ENCODE measurements around the gene MBNL2.

The MBNL2 gene

GRCh38 chr13:97231118-97231828, 9.1 kb downstream of the MBNL2 start:
- in situ Hi-C loops (cut with HindIII; ENCODE audit: low sequenced_read_pairs), result no loop called here

GRCh38 chr13:97231829-97232196, 9.7 kb downstream of the MBNL2 start:
- in situ Hi-C loops (cut with HindIII; ENCODE audit: low sequenced_read_pairs), result no loop called here

- in situ Hi-C loops (cut with HindIII; ENCODE audit: low sequenced_read_pairs), result no loop called here
These were observed 11.4 kb downstream of the MBNL2 start for GRCh38 chr13:97233499-97233898.

GRCh38 chr13:97234236-97234635, 12.1 kb downstream of the MBNL2 start:
- in situ Hi-C loops (cut with HindIII; ENCODE audit: low sequenced_read_pairs), result no loop called here

- in situ Hi-C loops (cut with HindIII; ENCODE audit: low sequenced_read_pairs), result loop anchor here (5.0 kb wide), 2 partner anchors 38 to 63 kb away; no protein-coding TSS in a partner anchor
These were observed 12.6 kb downstream of the MBNL2 start for GRCh38 chr13:97234742-97235141.

GRCh38 chr13:97235549-97236231, 13.6 kb downstream of the MBNL2 start:
- in situ Hi-C loops (cut with HindIII; ENCODE audit: low sequenced_read_pairs), result loop anchor here (5.0 kb wide), 2 partner anchors 37 to 62 kb away; no protein-coding TSS in a partner anchor

- in situ Hi-C loops (cut with HindIII; ENCODE audit: low sequenced_read_pairs), result loop anchor here (5.0 kb wide), 2 partner anchors 35 to 60 kb away; no protein-coding TSS in a partner anchor
These were observed 15.3 kb downstream of the MBNL2 start for GRCh38 chr13:97237388-97237787.

GRCh38 chr13:97238432-97238831, 16.3 kb downstream of the MBNL2 start:
- in situ Hi-C loops (cut with HindIII; ENCODE audit: low sequenced_read_pairs), result loop anchor here (5.0 kb wide), 2 partner anchors 34 to 59 kb away; no protein-coding TSS in a partner anchor

- in situ Hi-C loops (cut with HindIII; ENCODE audit: low sequenced_read_pairs), result loop anchor here (5.0 kb wide), 2 partner anchors 33 to 58 kb away; no protein-coding TSS in a partner anchor
These were observed 16.8 kb downstream of the MBNL2 start for GRCh38 chr13:97238883-97239282.

- in situ Hi-C loops (cut with HindIII; ENCODE audit: low sequenced_read_pairs), result loop anchor here (5.0 kb wide), 2 partner anchors 33 to 58 kb away; no protein-coding TSS in a partner anchor
These were observed 17.2 kb downstream of the MBNL2 start for GRCh38 chr13:97239306-97239705.

- in situ Hi-C loops (cut with HindIII; ENCODE audit: low sequenced_read_pairs), result loop anchor here (5.0 kb wide), 2 partner anchors 32 to 57 kb away; no protein-coding TSS in a partner anchor
These were observed 18.0 kb downstream of the MBNL2 start for GRCh38 chr13:97239943-97240787.

- in situ Hi-C loops (cut with HindIII; ENCODE audit: low sequenced_read_pairs), result no loop called here
These were observed 18.9 kb downstream of the MBNL2 start for GRCh38 chr13:97240788-97241734.

- in situ Hi-C loops (cut with HindIII; ENCODE audit: low sequenced_read_pairs), result no loop called here
These were observed 19.6 kb downstream of the MBNL2 start for GRCh38 chr13:97241761-97242160.

GRCh38 chr13:97242755-97243497, 20.8 kb downstream of the MBNL2 start:
- in situ Hi-C loops (cut with HindIII; ENCODE audit: low sequenced_read_pairs), result no loop called here

GRCh38 chr13:97243915-97244781, 22.0 kb downstream of the MBNL2 start:
- in situ Hi-C loops (cut with HindIII; ENCODE audit: low sequenced_read_pairs), result no loop called here

GRCh38 chr13:97245011-97245410, 22.9 kb downstream of the MBNL2 start:
- in situ Hi-C loops (cut with HindIII; ENCODE audit: low sequenced_read_pairs), result no loop called here

- in situ Hi-C loops (cut with HindIII; ENCODE audit: low sequenced_read_pairs), result no loop called here
These were observed 24.5 kb downstream of the MBNL2 start for GRCh38 chr13:97246596-97247158.

GRCh38 chr13:97248243-97248642, 26.1 kb downstream of the MBNL2 start:
- in situ Hi-C loops (cut with HindIII; ENCODE audit: low sequenced_read_pairs), result no loop called here

Data from endothelial cell of hepatic sinusoid (primary cell).